CD4-positive, alpha-beta T cell treated with Interleukin-21 for 1 hour (primary cell): ENCODE results near the gene STK39.

Experiments used
- DNase-seq: peaks from one replicate; pipeline ENCODE4 v3.0.0-alpha.2; 2020

Gene STK39

DNA sequence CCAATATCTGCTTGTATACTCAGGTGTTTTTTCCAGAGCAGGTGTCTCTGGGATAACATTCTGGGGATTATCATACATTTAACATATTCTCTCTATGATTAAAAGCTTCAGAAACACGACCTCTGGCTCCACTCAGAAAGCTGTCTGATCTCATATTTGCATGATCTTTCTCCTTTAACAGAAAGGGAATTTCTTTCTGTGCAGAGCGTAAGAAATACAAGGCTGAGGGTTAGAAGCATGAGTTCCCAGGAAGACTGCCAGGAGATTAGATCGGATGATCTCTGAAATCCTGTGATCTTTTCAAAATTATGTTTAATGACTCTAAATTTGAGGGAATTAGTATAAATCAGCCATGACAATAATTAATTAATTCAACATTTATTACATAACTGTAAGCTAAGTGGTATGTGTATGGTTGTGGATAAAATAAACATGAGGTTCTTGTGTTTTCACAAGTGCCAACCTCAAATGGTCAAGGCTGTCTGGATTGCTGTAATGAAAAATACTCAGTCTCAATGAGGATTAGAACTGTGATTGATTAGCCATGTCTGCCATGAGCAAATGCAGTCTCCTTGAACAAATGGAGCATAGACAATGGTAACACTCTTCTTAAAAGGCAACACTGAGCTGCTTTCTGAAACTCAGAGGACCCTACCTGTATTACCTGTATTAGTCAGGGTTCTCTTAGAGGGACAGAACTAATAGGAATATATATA lies 304.9 kb downstream of the STK39 start:
- DNase-seq, result no peak

DNA sequence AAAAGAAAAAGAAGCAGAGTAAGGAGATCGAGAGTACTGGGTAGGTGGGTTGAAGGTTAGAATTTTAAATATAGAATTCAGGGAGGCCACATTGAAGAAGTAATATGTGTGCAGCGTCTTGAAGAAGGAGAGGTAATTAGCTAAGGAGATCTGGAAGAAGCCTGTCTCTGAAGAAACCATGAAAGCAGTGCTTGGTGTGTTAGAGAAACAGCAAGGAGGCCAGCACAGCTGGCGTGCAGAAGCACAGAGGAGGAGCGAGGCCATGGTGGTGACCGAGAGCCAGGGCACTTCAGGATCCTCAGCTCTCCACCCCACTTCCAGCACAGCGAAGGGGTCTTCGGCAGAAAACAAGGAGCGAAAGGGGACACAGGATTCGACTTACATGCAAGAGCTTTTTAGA lies 305.8 kb downstream of the STK39 start:
- no peak for DNase-seq

DNA sequence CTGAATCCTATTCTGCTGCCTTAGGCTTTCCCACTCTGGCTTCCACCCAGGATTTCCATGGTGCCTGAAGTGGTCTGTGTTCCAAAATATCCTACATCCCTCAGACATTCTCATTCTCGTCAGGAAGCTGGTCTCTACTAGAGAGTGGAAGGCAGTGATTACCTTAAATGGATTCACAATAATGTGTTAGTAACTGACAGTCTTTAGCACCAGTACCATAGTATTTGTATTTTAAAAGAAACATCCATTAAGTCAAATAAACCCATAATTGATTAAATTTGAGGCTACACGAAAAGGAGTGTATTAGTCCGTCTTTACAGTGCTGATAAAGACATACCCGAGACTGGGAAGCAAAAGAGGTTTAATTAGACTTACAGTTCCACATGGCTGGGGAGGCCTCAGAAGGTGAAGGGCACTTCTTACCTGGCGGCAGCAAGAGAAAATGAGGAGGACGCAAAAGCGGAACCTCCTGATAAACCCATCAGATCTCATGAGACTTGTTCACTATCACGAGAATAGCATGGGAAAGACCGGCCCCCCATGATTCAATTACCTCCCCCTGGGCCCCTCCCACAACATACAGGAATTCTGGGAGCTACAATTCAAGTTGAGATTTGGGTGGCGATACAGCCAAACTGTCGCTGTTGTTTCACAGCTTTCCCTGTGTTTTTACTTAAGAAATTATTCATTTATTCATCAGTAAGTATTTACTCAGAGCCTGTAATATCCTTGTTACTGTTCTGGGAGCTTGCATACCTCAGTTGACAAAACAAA lies 306.5 kb downstream of the STK39 start:
- no peak for DNase-seq

DNA sequence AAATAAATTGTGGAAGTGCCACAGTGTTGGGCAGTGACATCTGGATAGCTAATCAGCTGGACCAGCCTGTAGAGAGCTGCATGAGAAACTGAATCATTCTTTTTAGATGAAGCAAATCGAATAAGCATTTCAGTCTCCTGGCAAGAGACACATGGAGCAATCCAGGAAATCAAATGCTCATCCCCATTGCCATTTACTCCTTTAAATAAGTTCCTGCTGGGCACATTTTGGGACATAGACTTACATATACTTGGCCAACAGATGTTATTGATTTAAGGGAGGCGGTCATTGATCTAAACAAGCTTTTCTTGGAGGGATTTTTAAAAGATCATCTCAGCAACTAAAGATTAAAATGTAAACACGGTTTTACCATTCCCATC lies 307.1 kb downstream of the STK39 start:
- DNase-seq, result no peak

DNA sequence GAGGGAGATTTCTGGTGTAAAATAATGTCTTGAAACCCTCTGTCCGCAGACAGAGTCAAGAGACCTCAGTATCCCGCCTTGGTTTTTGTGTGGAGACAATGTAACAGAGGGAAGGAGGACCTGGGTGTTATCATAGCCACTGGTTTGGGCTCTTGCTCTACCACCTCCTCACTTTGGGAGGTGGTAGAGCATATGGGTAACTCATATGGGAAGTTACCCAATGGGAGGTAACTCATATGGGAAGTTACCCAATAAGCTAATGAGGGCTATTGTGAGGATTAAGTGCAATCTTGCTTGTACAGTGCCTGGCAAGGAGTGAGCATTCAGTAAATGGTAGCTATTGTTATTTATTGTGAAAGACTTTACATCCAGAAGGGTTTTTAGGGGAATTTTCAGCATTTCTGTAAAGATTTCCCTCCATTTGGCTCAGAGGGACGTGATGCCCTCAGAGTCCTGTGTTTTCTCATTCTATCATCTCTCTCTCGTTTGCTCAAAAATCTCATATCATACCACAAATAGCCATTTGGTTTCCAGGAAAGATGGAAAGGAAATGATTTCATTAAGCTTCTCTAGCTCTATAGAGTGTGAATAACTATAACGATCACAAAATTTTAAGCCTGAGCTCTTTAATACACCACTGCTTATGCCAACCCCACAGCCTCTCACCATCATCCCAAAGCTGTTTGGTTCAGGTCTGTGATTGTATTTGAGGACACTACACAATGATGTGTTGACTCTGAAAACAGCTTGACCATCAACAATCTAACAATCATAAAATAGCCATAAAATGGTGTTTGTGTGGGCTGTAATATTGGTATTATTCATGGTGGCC lies 307.7 kb downstream of the STK39 start:
- no peak for DNase-seq

DNA sequence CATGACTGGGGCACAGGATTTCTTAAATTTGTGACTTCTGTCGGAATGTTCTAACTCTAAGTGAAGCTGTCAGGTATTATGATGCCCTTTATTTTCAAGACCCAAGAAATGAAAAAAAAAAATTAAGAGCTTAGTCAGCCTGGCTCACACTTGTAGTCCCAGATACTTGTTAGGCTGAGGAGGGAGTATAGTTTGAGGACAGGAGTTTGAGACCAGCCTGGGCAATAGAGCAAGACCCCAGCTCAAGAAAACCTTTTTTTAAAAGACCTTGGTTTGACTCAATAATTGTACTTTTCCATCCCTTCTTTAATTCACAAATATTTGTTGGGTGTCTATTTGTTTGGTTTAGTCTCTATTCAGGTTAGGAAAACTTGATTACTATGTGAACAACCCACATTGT lies 310.0 kb downstream of the STK39 start:
- DNase-seq, result no peak

DNA sequence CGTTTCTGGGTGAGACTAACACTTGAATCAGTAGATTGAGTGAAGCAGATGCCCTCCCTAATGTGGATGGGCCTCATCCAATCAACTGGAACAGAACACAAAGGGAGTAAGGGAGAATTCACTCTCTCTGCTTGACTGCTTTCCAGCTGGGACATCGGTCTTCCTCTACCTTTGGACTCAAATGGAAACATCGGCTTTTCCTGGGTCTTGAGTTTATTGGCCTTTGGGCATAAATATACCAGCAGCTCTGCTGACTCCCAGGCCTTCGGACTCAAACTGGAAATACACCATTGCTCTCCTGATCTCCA lies 311.6 kb downstream of the STK39 start:
- no peak for DNase-seq

DNA sequence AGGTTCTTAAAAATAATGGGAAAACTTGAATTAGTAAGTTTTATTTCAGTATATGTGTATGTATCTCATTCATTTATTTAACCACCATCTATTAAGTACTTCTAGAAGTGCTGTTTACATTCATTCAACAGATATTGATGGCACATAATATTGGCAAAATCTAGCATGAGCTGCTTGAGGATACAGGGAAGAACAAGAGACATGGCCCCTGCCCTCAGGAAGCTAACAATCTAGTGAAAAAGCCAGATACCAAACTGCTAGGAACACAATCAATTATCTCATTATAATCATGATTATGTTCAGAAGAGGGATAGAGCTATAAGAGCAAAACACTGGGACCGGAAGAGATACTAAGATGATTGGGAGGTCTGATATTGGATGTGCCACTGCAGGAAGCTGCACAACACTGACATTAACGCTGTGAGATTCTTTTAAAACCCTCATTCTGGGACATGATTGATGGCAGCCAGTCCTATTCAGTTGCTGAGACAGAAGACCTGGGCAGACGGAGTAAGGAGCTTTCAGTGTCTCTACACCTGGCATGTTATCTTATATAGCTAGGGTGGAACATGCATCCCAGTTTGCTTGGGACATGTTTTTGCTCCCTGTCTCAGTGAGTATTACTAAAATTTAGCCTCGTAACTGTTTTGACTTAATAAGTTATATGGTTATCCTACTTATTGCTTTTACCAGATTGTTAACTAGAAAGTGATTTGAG lies 314.1 kb downstream of the STK39 start:
- no peak for DNase-seq

DNA sequence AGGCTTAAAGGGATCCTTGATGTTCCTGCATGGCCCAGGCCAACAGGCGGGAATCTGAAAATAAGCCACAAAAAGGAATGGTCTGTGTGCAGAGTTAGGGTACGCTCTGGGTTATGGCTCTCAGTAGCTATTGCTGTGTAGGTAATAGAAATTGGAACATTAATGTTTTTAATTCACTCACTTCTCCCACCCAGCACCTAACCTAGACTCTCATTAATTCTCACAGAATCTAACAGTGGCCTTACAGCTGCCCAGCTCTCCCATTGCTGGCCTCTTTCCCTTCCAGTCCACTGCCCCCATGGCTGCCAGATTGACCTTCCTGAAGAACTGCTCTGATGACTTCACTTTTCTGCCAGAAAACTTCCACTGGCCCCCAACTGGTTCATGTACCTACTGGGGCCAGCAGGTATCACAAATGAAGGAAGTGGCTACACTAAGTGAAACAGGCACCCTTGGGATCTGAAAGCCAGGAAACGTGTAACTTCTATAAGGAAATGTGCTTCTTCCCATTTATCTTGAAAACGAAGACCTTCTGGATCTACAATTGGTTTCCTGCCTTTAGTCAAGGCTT lies 315.2 kb downstream of the STK39 start:
- DNase-seq, result no peak

DNA sequence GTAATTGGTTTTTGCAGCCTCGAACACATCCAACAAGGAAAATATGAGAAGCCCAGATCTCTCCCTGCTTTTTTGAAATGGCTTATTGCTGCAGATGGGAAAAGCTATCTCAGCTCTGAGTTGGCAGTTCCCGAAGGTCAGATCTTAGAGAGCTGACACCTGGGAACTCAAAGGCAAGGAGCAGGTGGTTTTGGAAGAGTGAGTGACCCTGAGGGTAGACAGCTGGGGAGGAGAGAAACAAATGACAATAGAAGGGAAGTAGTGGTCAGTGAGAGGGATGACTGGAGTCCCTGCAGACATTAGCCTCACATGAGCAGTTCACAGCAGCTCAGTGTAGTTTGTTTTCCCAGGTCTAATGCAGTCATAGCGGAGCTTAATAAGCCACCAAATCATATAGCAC lies 317.9 kb downstream of the STK39 start:
- no peak for DNase-seq

DNA sequence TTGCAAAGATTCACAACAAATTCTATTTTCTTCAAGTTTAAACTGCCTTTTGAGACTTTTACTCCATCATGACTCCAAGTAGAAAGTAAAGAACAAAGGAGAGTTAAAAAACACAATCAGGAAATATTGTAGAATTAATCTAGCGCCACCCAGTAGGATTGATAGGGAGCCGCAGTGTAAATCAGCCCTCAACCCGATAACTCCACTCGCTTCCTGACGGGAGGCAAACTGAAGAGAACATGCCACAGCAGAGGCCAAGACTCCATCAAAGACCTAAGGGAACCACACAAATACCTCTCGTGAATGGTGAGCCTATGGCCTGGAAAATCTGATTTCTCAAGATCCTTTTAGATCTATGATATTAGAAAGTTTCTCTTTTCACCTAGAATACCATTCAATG lies 319.0 kb downstream of the STK39 start:
- no peak for DNase-seq

DNA sequence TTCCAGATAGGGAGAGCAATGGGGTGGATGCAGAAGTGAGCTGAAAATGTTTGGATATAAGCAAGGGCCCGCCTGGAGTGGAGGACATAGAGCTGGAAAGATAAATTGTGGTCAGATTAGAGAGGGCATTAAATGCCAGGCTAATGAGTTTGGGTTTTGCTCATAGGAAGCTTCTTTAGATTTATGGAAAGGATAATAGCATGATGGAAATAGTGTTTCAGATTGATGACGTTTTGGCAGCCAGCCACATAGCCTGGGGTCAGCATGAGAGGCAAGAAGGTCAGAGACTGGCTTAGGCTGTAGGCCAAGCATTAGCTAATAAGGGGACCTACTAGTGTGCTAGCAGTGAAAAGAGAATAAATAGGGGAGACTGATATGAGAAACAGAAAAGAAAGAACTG lies 321.6 kb downstream of the STK39 start:
- DNase-seq, result no peak

DNA sequence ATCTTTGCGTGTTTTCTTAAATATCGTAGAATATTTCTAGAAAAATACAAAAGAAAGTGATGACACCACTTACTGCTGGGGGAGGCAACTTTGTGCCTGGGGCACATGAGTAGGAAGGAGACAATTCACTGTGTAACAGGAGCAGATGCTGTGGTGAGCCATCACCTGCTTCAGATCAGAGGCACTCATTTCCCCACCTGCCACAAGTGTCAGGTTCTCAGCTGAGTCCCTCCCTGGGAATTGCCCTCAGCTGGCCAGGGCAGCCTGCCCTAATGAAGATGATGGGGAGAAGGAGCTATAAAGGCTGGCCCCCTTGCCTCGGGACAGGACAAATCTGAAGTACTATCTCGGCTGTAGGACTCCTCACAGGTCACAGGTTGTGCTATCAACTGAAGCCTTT lies 322.8 kb downstream of the STK39 start:
- no peak for DNase-seq

DNA sequence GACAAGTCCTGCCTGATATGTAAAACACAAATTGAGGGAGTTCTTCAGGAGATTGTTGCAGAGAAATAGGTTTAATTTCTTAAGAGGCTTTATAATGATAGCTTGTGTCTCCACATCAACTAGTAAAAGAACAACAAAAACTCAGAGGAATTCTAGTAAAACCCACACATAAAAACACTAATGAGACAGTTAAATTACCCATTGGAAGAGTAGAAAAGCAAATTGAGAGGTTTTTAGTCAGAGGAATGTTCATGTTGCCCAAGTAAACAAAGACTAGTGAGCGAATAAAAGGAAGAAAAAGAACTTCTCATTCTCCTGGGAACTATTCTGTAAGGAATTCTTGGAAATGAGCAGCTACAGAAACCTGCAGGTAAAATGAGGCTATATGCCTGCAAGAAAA lies 330.6 kb downstream of the STK39 start:
- no peak for DNase-seq

DNA sequence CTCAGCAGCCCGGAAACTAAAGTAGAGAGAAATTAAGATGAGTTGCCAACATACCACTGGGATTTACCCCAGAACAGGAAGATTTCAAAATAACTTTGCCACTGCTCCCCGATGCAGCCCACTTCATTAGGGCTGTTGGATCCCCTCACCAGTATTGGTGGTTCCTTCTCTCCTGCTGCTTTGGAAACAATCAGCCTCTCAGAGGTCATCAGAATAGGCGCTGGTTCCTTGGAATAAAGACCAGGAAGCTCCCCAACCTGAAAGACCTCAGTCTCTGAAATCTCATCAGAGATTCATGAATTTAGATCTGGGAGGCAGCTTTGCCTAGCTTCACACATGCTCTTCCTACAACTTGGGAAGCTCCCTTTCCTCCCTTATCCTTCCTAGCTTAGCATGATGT lies 332.4 kb downstream of the STK39 start:
- no peak for DNase-seq

DNA sequence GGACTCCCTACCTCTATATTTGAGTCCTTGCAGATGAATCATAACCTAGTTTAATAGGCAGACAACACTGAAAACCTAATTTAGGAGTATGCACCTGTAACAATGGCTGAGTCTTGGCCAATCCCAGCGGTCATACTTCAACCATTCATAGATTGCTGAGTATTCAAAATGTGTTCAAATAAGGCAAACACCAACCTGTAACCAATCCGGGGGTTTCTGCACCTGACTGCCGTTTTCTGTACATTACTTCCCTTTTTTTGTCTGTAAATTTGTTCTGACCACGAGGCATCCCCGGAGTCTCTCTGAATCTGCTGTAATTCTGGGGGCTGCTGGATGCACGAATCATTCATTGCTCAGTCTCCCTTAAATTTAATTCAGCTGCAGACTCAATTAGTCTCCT lies 338.6 kb downstream of the STK39 start:
- DNase-seq, result no peak

DNA sequence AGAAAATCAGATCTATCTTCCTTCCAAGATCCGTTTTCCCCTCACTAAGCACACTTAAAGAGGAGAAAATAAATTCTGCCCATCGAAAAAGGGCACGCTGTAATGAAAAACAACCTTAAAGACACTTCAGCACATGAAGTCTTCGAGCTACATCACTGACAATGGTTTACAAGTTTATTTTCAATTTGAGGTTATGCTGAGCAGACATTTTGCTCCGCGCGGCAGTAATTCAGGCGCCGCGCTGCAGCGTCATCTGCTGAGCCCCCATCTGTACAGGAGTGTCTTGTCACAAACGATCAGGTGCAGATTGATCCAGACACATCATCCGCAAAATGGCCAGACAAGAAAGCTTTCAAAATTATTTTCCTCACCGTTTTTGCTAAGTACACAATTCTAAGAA lies 341.7 kb downstream of the STK39 start:
- no peak for DNase-seq
